GM19455 (cell line): ENCODE data around the gene LSM2.

Experiments used
- ATAC-seq: cut with Tn5 transposase; IDR thresholded peaks from one replicate; pipeline ENCODE4 v1.9.1; 2021; ENCODE audit not compliant: unreplicated experiment

The LSM2 gene

GRCh38 chr6:31752739-31753319 is 53.9 kb downstream of the LSM2 start:
- no peak for ATAC-seq

- no peak for ATAC-seq
These were observed 56.2 kb downstream of the LSM2 start for GRCh38 chr6:31750411-31751022.

- ATAC-seq = no peak
These were observed 57.3 kb downstream of the LSM2 start for GRCh38 chr6:31749301-31750036.
